ENCODE data around the gene NOP16.

GRCh38 chr5:176371621-176372539, 16.5 kb downstream of the NOP16 start:
- no peak for TF ChIP-seq POLR2A (IDR thresholded peaks at IDR 0.05; ENCODE audit: low read depth, low read length)
- no peak for TF ChIP-seq POLR2AphosphoS5 (IDR thresholded peaks at IDR 0.05; ENCODE audit: low read depth, low read length)
- no peak for TF ChIP-seq TAF1 (IDR thresholded peaks at IDR 0.05; ENCODE audit: borderline replicate concordance, low read depth, low read length)
